ENCODE data around the gene CA10.

CA10 gene

GRCh38 chr17:52041123-52041617 lies 117.3 kb downstream of the CA10 start:
- DNase-seq = no peak

- DNase-seq = no peak
Observed at GRCh38 chr17:52036416-52036815, 122.1 kb downstream of the CA10 start.

GRCh38 chr17:52035336-52035915 lies 123.1 kb downstream of the CA10 start:
- DNase-seq = no peak

GRCh38 chr17:52032454-52032853 lies 126.1 kb downstream of the CA10 start:
- DNase-seq = no peak

GRCh38 chr17:52030052-52030451 lies 128.5 kb downstream of the CA10 start:
- DNase-seq = no peak

- peak; percentile 4 for DNase-seq
Observed at GRCh38 chr17:52027620-52028295, 130.8 kb downstream of the CA10 start.

- no peak for DNase-seq
Observed at GRCh38 chr17:52027081-52027480, 131.4 kb downstream of the CA10 start.

GRCh38 chr17:52026075-52026474 lies 132.4 kb downstream of the CA10 start:
- no peak for DNase-seq

- no peak for DNase-seq
Observed at GRCh38 chr17:52025236-52025635, 133.3 kb downstream of the CA10 start.

- DNase-seq = no peak
Observed at GRCh38 chr17:52024300-52024870, 134.1 kb downstream of the CA10 start.

GRCh38 chr17:52011064-52011463 lies 147.4 kb downstream of the CA10 start:
- no peak for DNase-seq

- DNase-seq = no peak
Observed at GRCh38 chr17:51999654-52000053, 158.9 kb downstream of the CA10 start.

- DNase-seq = no peak
Observed at GRCh38 chr17:51997723-51998122, 160.8 kb downstream of the CA10 start.

GRCh38 chr17:51995797-51996403 lies 162.6 kb downstream of the CA10 start:
- no peak for DNase-seq

GRCh38 chr17:51992864-51993416 lies 165.6 kb downstream of the CA10 start:
- no peak for DNase-seq

GRCh38 chr17:51971121-51971520 lies 187.4 kb downstream of the CA10 start:
- no peak for DNase-seq

- DNase-seq = no peak
Observed at GRCh38 chr17:51961689-51962088, 196.8 kb downstream of the CA10 start.

- no peak for DNase-seq
Observed at GRCh38 chr17:51957786-51958185, 200.7 kb downstream of the CA10 start.

GRCh38 chr17:51955245-51955644 lies 203.3 kb downstream of the CA10 start:
- DNase-seq = no peak

GRCh38 chr17:51954232-51954765 lies 204.2 kb downstream of the CA10 start:
- no peak for DNase-seq

GRCh38 chr17:51951741-51952140 lies 206.8 kb downstream of the CA10 start:
- no peak for DNase-seq

GRCh38 chr17:51948128-51948527 lies 210.4 kb downstream of the CA10 start:
- DNase-seq = no peak

GRCh38 chr17:51947160-51947735 lies 211.3 kb downstream of the CA10 start:
- DNase-seq = no peak

Data from HCEC 1CT (cell line).